ENCODE results near the gene NCKAP5L.

NCKAP5L gene

DNA sequence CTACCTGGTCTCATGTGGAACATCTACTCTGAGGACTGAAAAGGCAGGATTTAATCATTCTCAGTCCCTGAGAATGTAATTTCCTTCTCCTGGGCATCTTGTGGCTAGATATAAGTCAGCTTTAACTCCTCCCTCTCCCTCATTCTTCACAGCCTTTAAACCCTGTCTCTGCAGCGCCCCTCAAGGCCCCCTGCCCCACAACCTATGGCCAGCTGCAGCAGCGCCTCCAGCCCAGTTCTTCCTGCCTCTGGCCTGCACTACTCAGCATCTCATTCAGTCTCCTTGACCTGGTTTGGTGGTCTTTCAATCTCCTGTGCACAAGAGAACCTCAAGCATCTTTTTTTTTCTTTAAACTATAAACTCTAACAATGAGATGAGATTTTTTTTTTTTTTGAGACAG, 29.3 kb downstream of the NCKAP5L start:
- H4K20me1 ChIP-seq (ENCODE audit: insufficient read depth, low read length, poor library complexity, severe bottlenecking): no peaks in the 10 kb centered on the region
- no peaks in the 10 kb centered on the region for H3F3A ChIP-seq (ENCODE audit: low read depth)
- H3K9me2 ChIP-seq (replicated peaks; ENCODE audit: low read depth, low read length): no peaks in the 10 kb centered on the region
- no peak overlapping the region for H3K4me2 ChIP-seq (ENCODE audit: low read depth, low read length, poor library complexity, severe bottlenecking)
- peaks cover 55% of the 10 kb centered on the region; the same call in 1 of the 2 replicates for H3K36me3 ChIP-seq (ENCODE audit: insufficient read depth, low read length)
- H3K9ac ChIP-seq (ENCODE audit: low read depth, low read length, poor library complexity, severe bottlenecking): no peak overlapping the region
- H3K79me2 ChIP-seq (ENCODE audit: insufficient read depth, low read length): no peaks in the 10 kb centered on the region
- H3K4me3 ChIP-seq (ENCODE audit: low read length, poor library complexity, severe bottlenecking): no peak overlapping the region
- TF ChIP-seq CTCF (conservative IDR thresholded peaks at IDR 0.05; ENCODE audit: low read length): no peak
- no peak for TF ChIP-seq EZH2phosphoT487 (IDR thresholded peaks at IDR 0.05; ENCODE audit: borderline replicate concordance)
- no peaks in the 10 kb centered on the region for H3K4me1 ChIP-seq (ENCODE audit: insufficient read depth, low read length, poor library complexity, severe bottlenecking)
- no peaks in the 10 kb centered on the region for H3K27me3 ChIP-seq (ENCODE audit: insufficient read depth, low read length, poor library complexity, severe bottlenecking)
- no peak overlapping the region for H2AFZ ChIP-seq (ENCODE audit: low read length)
- H3K9me3 ChIP-seq (ENCODE audit: insufficient read depth, low read depth, low read length): no peaks in the 10 kb centered on the region

DNA sequence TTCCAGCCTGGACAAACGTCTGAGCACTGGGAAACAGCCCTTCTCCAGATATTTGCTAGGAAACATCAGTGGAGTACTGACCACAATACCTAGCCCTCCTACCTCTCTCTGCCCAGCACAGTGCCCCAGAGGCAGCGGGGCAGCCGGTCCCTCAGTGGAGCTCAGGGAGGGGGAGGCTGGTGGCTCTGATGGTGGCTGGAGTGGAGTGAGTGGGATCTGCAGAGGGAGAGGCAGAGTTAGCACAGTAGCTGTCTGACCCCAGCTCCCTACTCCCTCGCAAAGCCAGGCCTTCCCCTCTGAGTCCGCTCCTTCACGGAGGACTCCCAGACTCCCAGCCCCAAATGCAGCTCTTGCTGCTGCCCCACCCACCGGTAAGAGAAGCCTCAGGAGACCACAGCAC, 30.0 kb downstream of the NCKAP5L start:
- H3K36me3 ChIP-seq (ENCODE audit: insufficient read depth, low read length): peaks cover 50% of the 10 kb centered on the region; the same call in 1 of the 2 replicates
- no peak overlapping the region for H3K4me2 ChIP-seq (ENCODE audit: low read depth, low read length, poor library complexity, severe bottlenecking)
- H3F3A ChIP-seq (ENCODE audit: low read depth): no peaks in the 10 kb centered on the region

GRCh38 chr12:49797449-49797776, 30.8 kb downstream of the NCKAP5L start:
- TF ChIP-seq EZH2phosphoT487 (IDR thresholded peaks at IDR 0.05; ENCODE audit: borderline replicate concordance): no peak
- TF ChIP-seq CTCF (conservative IDR thresholded peaks at IDR 0.05; ENCODE audit: low read length): no peak

More for the DNA sequence above, 30.0 kb downstream of the NCKAP5L start:
- TF ChIP-seq EZH2phosphoT487 (IDR thresholded peaks at IDR 0.05; ENCODE audit: borderline replicate concordance) (no peak), CTCF (conservative IDR thresholded peaks at IDR 0.05; ENCODE audit: low read length) (no peak)
- no peaks in the 10 kb centered on the region for H3K79me2 ChIP-seq (ENCODE audit: insufficient read depth, low read length)
- no peaks in the 10 kb centered on the region for H3K9me2 ChIP-seq (replicated peaks; ENCODE audit: low read depth, low read length)
- no peaks in the 10 kb centered on the region for H3K27me3 ChIP-seq (ENCODE audit: insufficient read depth, low read length, poor library complexity, severe bottlenecking)
- H3K9ac ChIP-seq (ENCODE audit: low read depth, low read length, poor library complexity, severe bottlenecking): no peak overlapping the region
- no peaks in the 10 kb centered on the region for H4K20me1 ChIP-seq (ENCODE audit: insufficient read depth, low read length, poor library complexity, severe bottlenecking)
- H3K4me1 ChIP-seq (ENCODE audit: insufficient read depth, low read length, poor library complexity, severe bottlenecking): no peaks in the 10 kb centered on the region
- H2AFZ ChIP-seq (ENCODE audit: low read length): no peak overlapping the region
- H3K9me3 ChIP-seq (ENCODE audit: insufficient read depth, low read depth, low read length): no peaks in the 10 kb centered on the region
- H3K4me3 ChIP-seq (ENCODE audit: low read length, poor library complexity, severe bottlenecking): no peak overlapping the region

More at GRCh38 chr12:49797449-49797776, 30.8 kb downstream of the NCKAP5L start:
- Histone ChIP-seq H3K27me3 (ENCODE audit: insufficient read depth, low read length, poor library complexity, severe bottlenecking) (no peaks in the 10 kb centered on the region), H3K4me3 (ENCODE audit: low read length, poor library complexity, severe bottlenecking) (no peak overlapping the region), H3F3A (ENCODE audit: low read depth) (no peaks in the 10 kb centered on the region), H3K4me2 (ENCODE audit: low read depth, low read length, poor library complexity, severe bottlenecking) (no peak overlapping the region), H2AFZ (ENCODE audit: low read length) (no peak overlapping the region), H3K79me2 (ENCODE audit: insufficient read depth, low read length) (no peaks in the 10 kb centered on the region), H3K9ac (ENCODE audit: low read depth, low read length, poor library complexity, severe bottlenecking) (no peak overlapping the region), H3K9me2 (replicated peaks; ENCODE audit: low read depth, low read length) (no peaks in the 10 kb centered on the region), H3K9me3 (ENCODE audit: insufficient read depth, low read depth, low read length) (no peaks in the 10 kb centered on the region), H4K20me1 (ENCODE audit: insufficient read depth, low read length, poor library complexity, severe bottlenecking) (no peaks in the 10 kb centered on the region), H3K36me3 (ENCODE audit: insufficient read depth, low read length) (peaks cover 42% of the 10 kb centered on the region; the same call in 1 of the 2 replicates), H3K4me1 (ENCODE audit: insufficient read depth, low read length, poor library complexity, severe bottlenecking) (no peaks in the 10 kb centered on the region)
